Activated CD4-positive, alpha-beta T cell treated with anti-CD3 and anti-CD28 coated beads, Interleukin-2, amount 50 U/mL, for 16 hours (primary cell): ENCODE data around the gene INTS4.
"Not testable (repeated sequence)": the region's sequence is repeated elsewhere in the genome, so short reads cannot be mapped to it uniquely, and the experiment has no call there.

Experiments
- DNase-seq: peaks from one replicate; pipeline ENCODE4 v3.0.0-alpha.2; 2020

Gene INTS4, protein sequence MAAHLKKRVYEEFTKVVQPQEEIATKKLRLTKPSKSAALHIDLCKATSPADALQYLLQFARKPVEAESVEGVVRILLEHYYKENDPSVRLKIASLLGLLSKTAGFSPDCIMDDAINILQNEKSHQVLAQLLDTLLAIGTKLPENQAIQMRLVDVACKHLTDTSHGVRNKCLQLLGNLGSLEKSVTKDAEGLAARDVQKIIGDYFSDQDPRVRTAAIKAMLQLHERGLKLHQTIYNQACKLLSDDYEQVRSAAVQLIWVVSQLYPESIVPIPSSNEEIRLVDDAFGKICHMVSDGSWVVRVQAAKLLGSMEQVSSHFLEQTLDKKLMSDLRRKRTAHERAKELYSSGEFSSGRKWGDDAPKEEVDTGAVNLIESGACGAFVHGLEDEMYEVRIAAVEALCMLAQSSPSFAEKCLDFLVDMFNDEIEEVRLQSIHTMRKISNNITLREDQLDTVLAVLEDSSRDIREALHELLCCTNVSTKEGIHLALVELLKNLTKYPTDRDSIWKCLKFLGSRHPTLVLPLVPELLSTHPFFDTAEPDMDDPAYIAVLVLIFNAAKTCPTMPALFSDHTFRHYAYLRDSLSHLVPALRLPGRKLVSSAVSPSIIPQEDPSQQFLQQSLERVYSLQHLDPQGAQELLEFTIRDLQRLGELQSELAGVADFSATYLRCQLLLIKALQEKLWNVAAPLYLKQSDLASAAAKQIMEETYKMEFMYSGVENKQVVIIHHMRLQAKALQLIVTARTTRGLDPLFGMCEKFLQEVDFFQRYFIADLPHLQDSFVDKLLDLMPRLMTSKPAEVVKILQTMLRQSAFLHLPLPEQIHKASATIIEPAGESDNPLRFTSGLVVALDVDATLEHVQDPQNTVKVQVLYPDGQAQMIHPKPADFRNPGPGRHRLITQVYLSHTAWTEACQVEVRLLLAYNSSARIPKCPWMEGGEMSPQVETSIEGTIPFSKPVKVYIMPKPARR

DNA sequence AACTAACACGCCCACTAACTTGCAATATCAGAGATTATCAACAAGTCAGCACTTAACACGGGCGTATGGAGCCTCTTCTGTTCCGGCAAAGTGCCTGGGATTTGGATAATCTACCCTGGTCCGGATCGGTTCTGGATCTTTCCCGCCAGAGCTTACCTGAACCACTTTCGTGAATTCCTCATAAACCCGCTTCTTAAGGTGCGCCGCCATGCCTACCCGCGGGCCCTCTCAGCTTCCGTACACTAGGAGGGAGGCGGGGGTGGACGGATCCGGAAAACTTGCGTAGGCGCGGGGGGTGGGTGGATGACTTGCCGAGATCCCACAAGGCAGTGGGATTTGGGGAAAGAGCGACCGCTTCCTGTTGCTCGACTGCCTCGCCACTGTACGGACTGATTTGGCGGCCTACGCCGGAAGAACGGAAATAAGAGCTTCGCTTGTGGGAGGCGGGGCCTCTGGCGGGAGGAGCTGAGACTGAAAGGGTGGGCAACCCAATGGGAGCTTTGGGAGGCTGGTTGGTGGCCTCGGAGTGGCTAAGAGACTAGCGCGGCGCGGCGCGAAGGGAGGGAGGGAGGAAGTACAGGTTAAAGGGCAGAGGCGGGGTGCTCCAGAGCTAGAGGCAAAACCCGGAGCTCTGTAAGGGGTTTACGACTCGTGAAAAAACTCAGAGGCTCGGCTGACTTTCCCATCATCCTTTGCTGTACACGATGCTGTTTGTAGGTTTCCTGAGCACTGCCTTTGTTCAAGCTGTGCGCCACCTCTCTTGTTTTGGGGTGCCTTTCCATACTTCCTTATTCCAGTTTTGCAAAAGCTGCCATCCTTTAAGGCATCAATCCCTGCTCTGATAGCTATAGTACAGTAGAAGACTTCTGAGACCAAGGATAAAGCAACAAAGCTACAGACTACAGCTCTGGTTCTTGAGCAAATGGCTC lies at the start of gene INTS4:
Gene INTS4, minus strand, starts transcription at position 235 of the 929 bp plus-strand sequence. Its CDS starts 25 bp downstream, at position 210.
- DNase-seq, result peak; percentile 100

DNA sequence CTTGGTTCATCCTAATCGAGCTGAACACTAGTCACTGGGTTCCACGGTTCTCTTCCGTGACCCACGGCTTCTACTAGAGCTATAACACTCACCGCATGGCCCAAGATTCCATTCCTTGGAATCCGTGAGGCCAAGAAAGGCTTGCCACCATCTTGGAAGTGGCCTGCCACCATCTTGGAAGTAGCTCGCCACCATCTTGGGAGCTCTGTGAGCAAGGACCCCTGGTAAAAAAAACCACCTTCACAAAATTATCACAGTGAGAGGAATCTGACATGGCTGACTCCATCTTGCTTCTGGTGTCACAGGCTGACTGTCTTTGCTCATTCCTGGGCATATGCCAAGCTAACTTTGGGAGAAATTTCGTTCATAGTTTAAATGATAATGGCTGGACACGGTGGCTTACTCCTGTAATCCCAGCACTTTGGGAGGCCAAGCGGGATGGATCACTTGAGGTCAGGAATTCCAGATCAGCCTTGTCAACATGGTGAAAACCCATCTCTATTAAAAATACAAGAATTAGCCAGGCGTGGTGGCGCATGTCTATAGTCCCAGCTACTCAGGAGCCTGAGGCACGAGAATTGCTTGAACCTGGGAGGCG lies 47.5 kb upstream of the INTS4 start:
- no peak for DNase-seq

DNA sequence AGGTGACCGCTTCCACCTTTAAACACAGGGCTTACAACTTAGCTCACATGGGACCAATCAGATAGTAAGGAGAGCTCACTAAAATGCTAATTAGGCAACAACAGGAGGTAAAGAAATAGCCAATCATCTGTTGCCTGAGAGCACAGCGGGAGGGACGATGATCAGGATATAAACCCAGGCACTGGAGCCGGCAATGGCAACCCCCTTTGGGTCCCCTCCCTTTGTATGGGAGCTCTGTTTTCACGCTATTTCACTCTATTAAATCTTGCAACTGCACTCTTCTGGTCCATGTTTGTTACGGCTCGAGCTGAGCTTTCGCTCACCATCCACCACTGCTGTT lies 46.9 kb upstream of the INTS4 start:
- not testable (repeated sequence) for DNase-seq

DNA sequence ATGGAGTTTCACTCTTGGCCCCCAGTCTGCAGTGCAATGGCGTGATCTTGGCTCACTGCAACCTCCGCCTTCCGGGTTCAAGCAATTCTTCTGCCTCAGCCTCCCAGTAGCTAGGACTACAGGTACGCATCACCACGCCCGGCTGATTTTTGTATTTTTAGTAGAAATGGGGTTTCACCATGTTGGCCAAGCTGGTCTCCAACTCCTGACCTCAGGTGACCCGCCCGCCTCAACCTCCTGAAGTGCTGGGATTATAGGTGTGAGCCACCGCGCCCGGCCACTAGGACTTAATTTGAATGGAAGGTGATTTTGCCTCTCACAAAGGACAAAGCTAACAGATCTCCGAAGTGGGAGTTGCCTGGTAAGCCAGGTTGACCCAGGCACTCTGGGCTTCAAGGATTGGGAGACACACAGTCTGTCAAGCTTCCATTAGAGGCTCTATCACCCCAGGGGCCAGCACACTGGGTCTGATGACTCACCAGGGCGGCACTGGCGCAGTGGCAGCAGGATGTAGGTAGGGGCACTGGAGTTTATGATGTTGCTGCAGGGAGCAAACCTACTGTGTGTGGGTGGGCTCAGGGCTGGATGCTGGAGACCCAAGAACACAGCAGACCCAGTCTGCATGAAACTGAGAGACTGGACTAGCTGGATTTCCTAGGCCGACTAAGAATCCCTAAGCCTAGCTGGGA lies 46.4 kb upstream of the INTS4 start:
- no peak for DNase-seq

DNA sequence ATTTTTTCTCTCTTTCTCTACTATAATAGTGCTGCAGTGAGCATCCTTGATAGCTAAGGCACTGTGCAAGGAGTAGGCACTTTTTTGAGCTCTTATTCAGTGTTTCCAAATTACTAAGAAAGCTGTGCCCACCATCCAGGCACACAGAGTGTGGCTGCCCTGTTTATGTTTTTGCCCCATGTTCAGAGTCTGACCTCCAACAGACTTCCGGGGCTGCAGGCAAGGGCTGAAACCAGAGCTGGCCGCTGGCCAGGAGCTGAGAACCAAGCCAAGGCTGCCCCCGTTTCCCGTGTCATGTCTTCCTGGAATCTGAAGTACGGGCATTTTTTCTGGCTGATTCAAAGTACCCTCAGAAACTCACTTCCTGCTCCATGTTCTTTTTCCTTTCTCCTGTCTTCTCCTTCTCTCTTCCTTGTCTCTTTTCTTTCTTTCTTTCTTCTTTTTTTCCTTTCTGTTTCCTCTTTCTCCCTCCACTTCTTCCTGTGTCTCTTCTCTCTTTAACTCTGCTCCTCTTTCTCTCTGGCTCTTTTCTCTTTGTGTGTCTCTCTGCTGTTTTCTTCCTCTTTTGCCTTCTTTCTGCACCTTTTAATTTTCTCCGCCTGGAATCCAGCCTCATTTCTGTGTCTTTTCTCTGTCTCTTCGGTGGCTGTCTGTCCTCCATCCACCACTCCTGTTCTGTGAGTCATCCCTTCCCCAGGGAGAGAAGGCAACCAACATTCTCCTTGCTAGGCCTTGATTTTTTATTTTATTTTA lies 45.6 kb upstream of the INTS4 start:
- peak; percentile 28 for DNase-seq

DNA sequence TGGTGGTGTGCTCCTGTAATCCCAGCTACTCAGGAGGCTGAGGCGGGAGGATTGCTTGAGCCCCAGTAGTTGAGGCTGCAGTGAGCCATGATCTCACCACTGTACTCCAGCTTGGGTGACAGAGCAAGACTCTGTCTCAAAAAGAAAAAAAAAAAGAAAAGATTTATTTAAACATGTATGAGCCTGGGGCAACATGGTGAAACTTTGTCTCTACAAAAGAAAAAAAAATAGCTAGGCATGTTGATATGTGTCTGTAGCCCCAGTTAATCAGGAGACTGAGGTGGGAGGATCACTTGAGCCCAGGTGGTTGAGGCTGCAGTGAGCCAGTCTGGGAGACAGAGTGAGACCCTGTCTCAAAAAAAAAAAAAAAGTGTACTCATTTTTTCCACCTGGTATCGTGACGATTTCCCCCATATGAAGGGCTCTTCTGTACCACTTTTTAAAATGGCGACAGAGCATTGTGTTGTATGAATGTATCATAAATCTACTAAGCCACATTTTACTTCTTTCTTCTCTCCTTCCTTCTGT lies 45.0 kb upstream of the INTS4 start:
- DNase-seq, result no peak

DNA sequence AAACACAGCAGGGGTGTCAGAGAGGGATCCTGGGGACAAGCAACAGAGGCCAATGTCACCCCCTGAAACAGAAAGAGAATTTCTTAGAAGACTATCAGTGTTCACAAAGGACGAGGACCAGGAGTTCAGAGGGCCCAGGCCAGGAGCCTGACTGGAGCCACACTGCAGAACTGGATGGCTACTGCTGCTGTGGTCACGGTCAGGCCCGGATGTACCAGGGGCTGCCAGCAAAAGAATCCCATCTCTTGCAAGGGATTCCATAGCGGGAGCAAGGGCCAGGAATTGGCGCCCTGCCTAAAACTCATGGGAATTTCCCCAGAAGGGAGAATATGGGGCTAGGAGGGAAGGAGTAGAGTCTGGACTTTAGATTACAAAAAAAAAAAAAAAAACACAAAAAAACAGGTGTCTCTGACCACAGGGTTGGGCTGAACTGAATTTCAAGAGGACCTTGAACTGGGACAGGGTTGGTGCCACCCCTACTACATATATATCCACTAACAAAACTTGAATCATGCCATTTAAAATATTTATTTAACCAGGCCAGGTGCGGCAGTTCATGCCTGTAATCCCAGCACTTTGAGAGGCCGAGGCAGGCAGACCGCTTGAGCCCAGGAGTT lies 44.3 kb upstream of the INTS4 start:
- no peak for DNase-seq

DNA sequence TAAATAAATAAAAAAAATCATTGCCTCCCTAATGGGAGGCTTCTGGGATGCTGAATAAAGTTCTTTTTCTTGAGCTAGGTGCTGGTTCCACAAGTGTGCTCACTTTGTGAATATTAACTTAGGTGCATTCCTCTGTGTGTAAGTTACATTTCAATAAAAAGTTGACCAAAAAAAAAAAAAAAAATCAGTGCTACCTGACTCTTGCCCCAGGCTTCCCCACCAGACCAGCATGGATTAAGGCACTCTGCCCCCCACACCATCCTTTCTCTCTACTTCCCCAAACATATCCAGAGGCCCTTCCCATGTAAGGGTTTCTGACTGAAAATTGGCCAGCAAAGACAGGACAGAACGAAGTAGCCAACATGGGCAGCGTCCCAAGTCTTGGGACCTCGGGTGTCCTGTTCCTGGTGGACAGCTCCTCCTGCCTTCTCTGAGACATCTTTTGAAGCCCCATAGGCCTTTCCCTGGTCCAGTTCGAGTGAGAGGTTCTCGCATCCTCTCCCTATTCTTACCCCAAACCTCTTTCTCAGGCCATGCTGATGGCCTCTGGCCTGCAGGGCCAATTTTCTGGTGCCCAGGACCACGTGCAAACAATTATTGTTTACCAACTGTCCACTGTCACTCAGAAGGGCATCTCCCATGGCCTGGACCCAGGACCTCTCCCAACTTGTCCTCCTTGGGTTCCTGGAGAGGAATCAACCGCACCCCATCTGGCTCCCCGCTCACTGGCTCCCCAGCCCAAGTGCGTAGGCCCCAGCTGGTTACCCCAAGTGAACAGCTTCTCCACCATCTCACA lies 43.6 kb upstream of the INTS4 start:
- DNase-seq, result no peak

DNA sequence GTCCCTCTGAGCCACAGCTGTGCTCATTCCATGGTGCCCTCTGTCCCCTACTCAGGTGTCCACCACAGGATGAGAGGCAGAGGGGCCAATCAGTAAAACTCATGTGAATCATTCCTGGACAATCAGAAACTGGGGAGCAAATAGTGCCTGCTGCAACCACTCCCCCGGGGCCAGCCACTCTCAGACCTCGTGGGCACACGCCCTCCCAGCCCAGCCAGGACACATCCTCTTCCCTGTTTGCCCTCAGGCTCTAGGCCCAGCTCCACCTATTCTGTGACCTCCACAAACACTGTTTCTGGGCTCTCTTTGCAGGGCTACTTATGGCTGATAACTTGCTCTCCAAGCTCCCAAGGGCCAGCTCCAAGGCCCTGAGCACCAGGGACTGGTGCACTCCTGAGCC lies 42.6 kb upstream of the INTS4 start:
- no peak for DNase-seq

DNA sequence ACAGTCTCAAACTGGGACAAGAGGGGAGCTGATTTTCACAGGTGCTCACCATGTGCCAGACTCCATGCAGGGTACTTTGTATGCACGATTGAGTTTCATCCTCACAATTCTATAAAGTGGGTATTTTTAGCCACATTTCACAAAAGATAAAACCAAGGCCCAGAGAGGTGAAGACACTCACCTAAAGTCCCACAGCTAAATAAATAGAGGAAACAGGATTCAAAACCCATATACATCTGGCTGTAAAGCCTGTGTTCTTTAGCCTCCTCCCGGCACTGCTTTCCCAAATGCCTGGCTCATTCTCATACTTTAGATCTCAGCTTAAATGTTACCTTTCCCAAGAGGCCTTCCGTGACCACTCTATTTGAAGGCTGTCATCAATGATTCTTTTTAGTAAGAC lies 41.8 kb upstream of the INTS4 start:
- DNase-seq, result no peak

DNA sequence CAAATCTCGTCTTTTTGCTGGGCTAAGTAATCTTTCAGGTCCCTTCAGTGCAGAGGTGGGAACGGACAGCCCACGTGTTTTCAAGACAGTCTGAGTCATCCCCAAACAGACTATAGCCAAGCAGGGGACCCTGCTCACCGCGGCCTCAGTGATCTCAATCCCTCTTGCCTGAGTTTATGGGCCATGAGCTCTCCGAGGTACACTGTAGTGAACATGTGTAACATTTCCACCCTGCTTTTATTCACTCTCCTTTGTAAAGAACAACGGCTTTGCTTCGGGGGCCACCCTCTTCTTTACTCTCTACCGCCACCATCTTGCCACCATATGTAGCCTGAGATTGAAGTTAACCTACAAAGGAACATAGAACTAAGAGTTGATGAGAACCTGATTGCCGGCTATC lies 40.2 kb upstream of the INTS4 start:
- no peak for DNase-seq

DNA sequence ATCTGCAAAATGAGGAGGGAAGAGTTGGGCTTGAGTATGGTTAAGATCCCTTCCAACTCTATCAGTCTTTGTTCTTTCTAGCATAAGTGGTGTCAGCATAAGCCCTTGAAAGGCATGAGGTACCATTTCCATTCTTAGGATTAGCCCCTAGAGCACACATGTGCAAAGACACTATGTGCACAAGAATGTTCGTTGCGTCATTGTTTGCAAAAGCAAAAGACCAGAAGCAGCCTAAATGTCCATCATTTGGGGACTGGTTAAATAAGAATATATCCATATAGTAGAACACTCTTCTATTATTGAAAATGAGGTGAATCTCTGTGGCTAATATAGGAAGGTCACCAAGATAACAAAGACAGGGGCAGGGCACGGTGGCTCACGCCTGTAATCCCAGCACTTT lies 38.6 kb upstream of the INTS4 start:
- DNase-seq, result no peak

DNA sequence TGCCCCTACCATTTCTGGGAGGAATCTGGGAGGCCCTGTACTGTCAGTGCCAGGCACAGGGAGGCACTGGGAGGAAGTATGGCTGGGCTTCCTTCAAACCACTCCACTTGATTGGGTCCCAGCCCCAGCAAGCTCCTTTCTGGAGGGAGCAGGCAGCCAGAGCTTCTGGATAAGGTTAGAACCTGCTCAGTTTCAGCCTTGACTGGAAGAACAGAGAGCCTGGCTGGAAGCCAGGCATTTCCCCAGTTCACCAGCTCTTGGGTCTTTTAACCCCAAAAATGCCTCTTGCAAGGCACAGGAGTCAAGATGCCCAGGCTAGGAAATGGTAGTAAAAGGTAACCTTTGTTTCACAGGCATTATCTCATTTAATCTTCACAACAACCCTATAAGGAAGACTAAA lies 37.6 kb upstream of the INTS4 start:
- no peak for DNase-seq

DNA sequence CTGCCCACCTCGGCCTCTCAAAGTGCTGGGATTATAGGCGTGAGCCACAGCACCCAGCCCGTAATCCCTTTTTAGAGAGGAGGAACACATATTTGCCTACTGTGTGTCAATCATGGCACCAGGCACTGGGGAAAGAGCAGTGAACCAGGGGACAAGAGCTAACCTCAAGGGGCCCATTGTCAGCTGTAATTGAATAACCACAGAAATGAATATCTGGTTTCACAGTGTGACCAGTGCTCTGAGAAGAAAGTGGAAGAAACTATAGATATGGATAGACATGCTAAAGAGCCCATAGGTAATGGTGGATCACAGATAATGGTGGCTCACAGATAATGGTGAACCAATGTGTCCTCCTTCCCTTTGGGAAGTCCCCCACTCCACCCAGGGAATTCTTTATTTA lies 37.2 kb upstream of the INTS4 start:
- no peak for DNase-seq

DNA sequence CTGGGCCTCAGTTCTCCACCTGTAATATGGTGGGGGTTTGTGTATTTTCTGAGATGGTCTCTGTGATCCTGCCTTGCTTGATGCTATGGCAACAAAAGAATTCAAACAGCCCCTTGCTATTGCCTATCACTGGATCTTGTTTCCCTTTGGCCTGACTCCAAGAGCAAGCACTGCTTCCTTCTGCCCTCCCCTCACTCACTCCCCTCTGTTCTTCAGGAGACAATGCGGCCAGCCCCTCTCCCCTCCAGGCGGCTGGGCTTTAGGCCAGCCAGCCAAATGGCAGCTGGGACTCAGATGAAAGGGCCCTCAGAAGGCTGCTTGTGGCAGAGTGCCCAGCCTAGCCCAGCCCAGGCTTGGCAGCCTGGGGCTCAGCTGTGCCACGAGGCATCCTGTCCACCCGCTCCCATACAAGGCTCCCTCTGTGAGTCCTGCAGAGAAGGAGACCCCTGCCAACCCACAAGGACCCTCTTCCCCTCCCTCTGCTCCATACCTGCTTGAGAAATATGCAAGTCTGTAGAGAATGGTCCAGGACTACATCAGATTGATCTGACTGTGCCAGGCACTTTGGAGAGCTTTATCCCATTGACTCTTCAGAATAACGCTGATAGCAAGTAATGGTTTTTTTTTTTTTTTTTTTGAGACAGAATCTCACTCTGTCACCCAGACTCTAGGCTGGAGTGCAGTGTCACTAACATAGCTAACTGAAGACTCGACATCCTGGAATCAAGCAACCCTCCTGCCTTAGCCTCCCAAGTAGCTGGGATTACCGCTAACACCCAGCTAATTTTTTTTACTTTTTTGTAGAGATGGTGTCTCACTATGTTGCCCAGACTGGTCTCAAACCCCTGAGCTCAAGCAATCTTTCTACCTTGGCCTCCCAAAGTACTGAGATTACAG lies 36.2 kb upstream of the INTS4 start:
- no peak for DNase-seq

DNA sequence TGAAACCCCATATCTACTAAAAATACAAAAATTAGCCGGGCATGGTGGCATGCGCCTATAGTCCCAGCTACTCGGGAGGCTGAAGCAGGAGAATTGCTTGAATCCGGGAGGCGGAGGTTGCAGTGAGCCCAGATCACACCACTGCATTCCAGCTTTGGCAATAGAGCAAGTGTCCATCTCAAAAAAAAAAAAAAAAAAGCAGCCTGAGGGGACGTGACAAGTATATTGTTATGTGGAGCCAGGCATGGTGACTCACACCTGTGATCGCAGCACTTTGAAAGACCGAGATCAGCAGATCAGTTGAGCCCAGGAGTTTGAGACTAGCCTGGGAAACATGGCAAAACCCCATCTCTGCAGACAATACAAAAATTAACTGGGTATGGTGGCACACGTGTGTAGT lies 34.0 kb upstream of the INTS4 start:
- DNase-seq, result not testable (repeated sequence)

DNA sequence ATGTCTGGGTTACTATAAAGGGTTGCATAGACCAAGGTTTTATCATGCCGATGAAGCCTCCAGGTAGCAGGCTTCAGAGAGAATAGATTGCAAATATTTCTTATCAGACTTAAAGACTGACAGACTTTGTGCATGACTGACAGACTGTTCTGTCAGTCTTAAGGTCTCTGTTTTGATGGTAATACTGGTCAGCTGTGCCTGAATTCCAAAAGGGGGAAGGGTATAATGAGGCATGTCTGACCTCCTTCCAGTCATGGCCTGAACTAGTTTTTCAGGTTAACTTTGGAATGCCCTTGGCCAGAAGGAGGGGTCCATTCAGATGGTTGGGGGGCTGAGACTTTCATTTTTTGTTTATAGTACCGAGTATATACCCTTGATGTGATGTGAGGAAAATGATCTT lies 33.3 kb upstream of the INTS4 start:
- DNase-seq, result no peak

DNA sequence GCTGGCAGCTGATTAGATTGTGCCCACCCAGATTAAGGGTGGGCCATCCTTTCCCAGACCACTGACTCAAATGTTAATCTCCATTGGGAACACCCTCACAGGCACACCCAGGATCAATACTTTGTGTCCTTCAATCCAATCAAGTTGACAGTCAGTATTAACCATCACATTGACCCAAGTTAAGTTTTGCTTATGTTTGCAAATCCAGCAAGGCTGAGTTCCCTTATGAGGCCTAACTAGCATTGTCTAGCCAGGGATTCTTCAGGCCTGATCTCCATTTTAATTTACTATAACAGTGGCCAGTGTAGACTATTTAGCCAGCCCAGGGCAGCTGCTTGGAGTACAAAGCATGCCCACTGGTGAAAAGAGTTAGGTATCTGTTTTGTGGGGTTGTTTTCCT lies 30.9 kb upstream of the INTS4 start:
- DNase-seq, result no peak
